ENCODE results near the gene PIP5K1B.

PIP5K1B gene

DNA sequence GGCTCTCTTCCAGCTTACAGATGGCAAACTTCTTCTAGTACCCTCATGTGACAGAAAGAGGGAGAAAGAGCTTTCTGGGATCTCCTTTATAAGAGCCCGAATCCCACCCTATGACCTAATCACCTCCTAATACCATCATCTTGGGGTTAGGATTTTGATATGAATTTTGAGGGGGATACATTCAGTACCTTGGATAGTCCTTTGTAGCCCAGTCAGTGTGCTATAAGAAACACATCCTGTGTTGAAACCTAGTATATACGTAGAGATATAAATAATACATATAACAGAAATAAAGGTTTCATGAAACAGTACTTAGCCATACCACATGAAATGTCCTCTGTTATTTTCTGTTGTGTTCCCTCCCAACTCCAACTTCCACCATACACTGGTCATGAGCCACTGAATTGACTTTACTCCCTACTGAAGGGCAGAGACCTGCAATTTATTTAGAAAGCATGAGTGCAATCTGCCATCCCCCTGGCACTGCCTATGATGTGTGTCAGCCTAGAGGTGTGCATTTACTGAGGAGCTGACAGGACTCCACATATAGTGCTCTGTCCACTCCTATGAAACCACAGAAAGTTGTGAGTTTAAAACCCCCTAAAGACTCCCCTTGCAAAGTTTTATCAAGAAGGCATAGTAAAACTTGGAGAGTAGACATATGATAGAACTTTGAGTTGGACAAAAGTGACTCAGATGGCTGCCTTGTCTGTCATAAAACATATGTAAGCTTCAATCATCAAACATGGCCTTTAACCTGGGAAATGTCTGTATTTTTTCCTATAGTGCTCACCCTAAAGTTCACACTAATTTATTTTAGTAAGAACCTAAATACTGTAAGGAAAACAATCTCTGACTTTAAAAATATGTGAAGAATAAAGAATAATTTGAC lies 12.8 kb downstream of the PIP5K1B start:
- TF ChIP-seq EGR1 (IDR thresholded peaks at IDR 0.05) (no peak), TAF1 (IDR thresholded peaks at IDR 0.05; ENCODE audit: low read depth) (no peak), ZBTB7A (IDR thresholded peaks at IDR 0.05; ENCODE audit: low read depth) (no peak), USF1 (IDR thresholded peaks at IDR 0.05) (no peak)
- TF ChIP-seq, protein P1, sequence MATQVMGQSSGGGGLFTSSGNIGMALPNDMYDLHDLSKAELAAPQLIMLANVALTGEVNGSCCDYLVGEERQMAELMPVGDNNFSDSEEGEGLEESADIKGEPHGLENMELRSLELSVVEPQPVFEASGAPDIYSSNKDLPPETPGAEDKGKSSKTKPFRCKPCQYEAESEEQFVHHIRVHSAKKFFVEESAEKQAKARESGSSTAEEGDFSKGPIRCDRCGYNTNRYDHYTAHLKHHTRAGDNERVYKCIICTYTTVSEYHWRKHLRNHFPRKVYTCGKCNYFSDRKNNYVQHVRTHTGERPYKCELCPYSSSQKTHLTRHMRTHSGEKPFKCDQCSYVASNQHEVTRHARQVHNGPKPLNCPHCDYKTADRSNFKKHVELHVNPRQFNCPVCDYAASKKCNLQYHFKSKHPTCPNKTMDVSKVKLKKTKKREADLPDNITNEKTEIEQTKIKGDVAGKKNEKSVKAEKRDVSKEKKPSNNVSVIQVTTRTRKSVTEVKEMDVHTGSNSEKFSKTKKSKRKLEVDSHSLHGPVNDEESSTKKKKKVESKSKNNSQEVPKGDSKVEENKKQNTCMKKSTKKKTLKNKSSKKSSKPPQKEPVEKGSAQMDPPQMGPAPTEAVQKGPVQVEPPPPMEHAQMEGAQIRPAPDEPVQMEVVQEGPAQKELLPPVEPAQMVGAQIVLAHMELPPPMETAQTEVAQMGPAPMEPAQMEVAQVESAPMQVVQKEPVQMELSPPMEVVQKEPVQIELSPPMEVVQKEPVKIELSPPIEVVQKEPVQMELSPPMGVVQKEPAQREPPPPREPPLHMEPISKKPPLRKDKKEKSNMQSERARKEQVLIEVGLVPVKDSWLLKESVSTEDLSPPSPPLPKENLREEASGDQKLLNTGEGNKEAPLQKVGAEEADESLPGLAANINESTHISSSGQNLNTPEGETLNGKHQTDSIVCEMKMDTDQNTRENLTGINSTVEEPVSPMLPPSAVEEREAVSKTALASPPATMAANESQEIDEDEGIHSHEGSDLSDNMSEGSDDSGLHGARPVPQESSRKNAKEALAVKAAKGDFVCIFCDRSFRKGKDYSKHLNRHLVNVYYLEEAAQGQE (IDR thresholded peaks at IDR 0.05; ENCODE audit: low read depth), result peak; percentile 33; the same call in 1 of the 2 replicates

- TF ChIP-seq EGR1 (IDR thresholded peaks at IDR 0.05) (no peak), RAD21 (IDR thresholded peaks at IDR 0.05; ENCODE audit: low read depth) (no peak), NFIC (IDR thresholded peaks at IDR 0.05) (no peak), FOXM1 (IDR thresholded peaks at IDR 0.05; ENCODE audit: borderline replicate concordance, low read depth) (no peak), EP300 (IDR thresholded peaks at IDR 0.05; ENCODE audit: borderline replicate concordance) (no peak), TCF12 (IDR thresholded peaks at IDR 0.05; ENCODE audit: low read depth) (no peak), TAF1 (IDR thresholded peaks at IDR 0.05; ENCODE audit: low read depth) (no peak), TEAD4 (IDR thresholded peaks at IDR 0.05) (no peak), ZBTB7A (IDR thresholded peaks at IDR 0.05; ENCODE audit: low read depth) (no peak), USF1 (IDR thresholded peaks at IDR 0.05) (no peak), CREB1 (IDR thresholded peaks at IDR 0.05; ENCODE audit: low read depth) (no peak), YY1 (IDR thresholded peaks at IDR 0.05; ENCODE audit: low read depth) (no peak), CEBPB (IDR thresholded peaks at IDR 0.05) (no peak)
- TF ChIP-seq, protein P1 (IDR thresholded peaks at IDR 0.05; ENCODE audit: low read depth), result no peak
These were observed 14.8 kb downstream of the PIP5K1B start for GRCh38 chr9:68719847-68720246.

DNA sequence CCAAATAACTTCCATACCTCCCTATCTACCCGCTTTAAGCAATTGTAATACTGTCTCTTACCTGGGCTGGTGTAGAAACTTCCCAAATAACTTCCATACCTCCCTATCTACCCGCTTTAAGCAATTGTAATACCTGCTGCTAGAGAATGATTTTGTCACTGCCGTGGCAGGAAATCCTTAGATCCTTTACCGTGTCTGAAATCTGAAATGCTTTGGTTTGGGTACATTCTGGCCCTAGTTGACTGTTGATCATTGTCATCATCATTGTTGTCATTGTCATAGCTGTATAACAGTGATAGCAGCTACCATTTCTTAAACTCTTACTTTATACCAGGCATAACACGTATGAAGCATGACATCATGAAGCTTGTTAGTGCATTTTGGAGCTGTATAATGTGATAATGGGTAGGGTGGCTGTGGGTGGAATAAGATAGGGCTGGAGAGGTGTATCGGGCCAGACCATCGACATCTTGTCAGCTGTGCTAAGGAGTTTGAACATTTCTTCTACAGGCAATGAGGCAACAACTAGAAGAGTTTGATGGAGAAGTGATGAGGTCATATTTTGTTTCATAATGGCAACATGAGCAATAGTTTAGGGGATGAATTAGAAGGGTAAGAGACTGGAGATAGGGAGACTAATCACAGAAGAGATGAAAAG lies 15.7 kb downstream of the PIP5K1B start:
- TF ChIP-seq FOXM1 (IDR thresholded peaks at IDR 0.05; ENCODE audit: borderline replicate concordance, low read depth), result no peak
- no peak for TF ChIP-seq ZBTB7A (IDR thresholded peaks at IDR 0.05; ENCODE audit: low read depth)
- no peak for TF ChIP-seq YY1 (IDR thresholded peaks at IDR 0.05; ENCODE audit: low read depth)
- TF ChIP-seq MAX (IDR thresholded peaks at IDR 0.05), result no peak
- no peak for TF ChIP-seq NFIC (IDR thresholded peaks at IDR 0.05)
- TF ChIP-seq CREB1 (IDR thresholded peaks at IDR 0.05; ENCODE audit: low read depth), result no peak
- no peak for TF ChIP-seq RAD21 (IDR thresholded peaks at IDR 0.05; ENCODE audit: low read depth)
- no peak for TF ChIP-seq TCF12 (IDR thresholded peaks at IDR 0.05; ENCODE audit: low read depth)
- TF ChIP-seq EP300 (IDR thresholded peaks at IDR 0.05; ENCODE audit: borderline replicate concordance), result no peak
- no peak for TF ChIP-seq CEBPB (IDR thresholded peaks at IDR 0.05)
- TF ChIP-seq TAF1 (IDR thresholded peaks at IDR 0.05; ENCODE audit: low read depth), result no peak
- TF ChIP-seq EGR1 (IDR thresholded peaks at IDR 0.05), result no peak
- no peak for TF ChIP-seq USF1 (IDR thresholded peaks at IDR 0.05)
- TF ChIP-seq, protein P1 (IDR thresholded peaks at IDR 0.05; ENCODE audit: low read depth), result no peak
- no peak for TF ChIP-seq TEAD4 (IDR thresholded peaks at IDR 0.05)
